ENCODE measurements around the gene DNAH3. TPM values are rescaled to one million over a fixed set of nuclear protein-coding genes. Genes with fewer than 3 reads are reported as not detected.
A peak's percentile ranks its signal among the peaks of the same experiment; 100 is the strongest.

The DNAH3 gene
- total and polyA plus RNA-seq, 2 of the 13 experiments (the other 11 are each of a cell fraction or from before 2014, with no cell fraction given), result 0.07 to 0.08 TPM

DNA sequence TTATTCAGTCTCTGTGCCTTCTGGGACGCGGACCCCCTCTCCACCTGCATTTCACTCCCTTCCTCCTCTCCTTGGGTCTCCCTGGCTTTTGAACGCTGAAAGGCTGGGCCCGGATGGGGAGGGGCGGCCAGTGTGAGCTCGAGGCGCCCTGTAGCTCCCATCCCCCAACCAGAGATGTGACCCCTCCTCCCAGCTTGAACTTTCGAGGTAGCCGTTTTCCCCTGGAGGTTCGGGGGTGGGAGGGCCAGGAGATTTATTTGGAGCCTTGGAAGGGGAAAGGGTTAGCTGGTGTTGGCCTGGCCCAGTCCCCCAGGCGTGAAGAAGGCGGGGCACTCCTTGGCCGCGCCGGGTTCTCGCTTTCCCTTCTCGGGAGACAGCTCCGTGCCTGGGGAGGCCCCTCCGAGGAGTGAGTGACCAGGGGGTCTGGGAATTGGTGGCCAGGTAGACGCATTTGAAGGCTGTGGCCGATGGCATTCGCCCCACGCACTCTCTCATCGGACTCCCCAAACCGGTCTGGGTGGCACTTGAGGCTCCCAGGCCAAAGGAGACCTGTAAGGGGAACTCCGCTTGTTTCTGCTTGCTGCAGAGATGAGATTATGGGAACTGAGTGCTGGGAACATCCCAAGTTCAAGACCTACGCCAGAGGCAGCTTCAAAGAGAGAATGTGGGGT is 8.8 kb upstream of the DNAH3 start (continued):
- TF ChIP-seq, protein P1, sequence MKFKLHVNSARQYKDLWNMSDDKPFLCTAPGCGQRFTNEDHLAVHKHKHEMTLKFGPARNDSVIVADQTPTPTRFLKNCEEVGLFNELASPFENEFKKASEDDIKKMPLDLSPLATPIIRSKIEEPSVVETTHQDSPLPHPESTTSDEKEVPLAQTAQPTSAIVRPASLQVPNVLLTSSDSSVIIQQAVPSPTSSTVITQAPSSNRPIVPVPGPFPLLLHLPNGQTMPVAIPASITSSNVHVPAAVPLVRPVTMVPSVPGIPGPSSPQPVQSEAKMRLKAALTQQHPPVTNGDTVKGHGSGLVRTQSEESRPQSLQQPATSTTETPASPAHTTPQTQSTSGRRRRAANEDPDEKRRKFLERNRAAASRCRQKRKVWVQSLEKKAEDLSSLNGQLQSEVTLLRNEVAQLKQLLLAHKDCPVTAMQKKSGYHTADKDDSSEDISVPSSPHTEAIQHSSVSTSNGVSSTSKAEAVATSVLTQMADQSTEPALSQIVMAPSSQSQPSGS (CRISPR knock-in tag; IDR thresholded peaks at IDR 0.05), result no peak
- TF ChIP-seq KLF11 (CRISPR knock-in tag; IDR thresholded peaks at IDR 0.05), result no peak
- no peak for TF ChIP-seq EEA1 (CRISPR knock-in tag; IDR thresholded peaks at IDR 0.05; ENCODE audit: borderline replicate concordance)
- TF ChIP-seq ATM (IDR thresholded peaks at IDR 0.05; ENCODE audit: borderline replicate concordance), result no peak
- TF ChIP-seq ZNF768 (CRISPR knock-in tag; IDR thresholded peaks at IDR 0.05), result 0 out of 2 replicates have a peak, but pooled peaks have one; percentile 10
- TF ChIP-seq, protein P2, sequence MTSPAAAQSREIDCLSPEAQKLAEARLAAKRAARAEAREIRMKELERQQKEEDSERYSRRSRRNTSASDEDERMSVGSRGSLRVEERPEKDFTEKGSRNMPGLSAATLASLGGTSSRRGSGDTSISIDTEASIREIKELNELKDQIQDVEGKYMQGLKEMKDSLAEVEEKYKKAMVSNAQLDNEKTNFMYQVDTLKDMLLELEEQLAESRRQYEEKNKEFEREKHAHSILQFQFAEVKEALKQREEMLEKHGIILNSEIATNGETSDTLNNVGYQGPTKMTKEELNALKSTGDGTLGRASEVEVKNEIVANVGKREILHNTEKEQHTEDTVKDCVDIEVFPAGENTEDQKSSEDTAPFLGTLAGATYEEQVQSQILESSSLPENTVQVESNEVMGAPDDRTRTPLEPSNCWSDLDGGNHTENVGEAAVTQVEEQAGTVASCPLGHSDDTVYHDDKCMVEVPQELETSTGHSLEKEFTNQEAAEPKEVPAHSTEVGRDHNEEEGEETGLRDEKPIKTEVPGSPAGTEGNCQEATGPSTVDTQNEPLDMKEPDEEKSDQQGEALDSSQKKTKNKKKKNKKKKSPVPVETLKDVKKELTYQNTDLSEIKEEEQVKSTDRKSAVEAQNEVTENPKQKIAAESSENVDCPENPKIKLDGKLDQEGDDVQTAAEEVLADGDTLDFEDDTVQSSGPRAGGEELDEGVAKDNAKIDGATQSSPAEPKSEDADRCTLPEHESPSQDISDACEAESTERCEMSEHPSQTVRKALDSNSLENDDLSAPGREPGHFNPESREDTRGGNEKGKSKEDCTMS (CRISPR knock-in tag; conservative IDR thresholded peaks at IDR 0.05), result no peak
- TF ChIP-seq KAT7 (CRISPR knock-in tag; IDR thresholded peaks at IDR 0.05; ENCODE audit: borderline replicate concordance), result no peak
- TF ChIP-seq, protein P3, sequence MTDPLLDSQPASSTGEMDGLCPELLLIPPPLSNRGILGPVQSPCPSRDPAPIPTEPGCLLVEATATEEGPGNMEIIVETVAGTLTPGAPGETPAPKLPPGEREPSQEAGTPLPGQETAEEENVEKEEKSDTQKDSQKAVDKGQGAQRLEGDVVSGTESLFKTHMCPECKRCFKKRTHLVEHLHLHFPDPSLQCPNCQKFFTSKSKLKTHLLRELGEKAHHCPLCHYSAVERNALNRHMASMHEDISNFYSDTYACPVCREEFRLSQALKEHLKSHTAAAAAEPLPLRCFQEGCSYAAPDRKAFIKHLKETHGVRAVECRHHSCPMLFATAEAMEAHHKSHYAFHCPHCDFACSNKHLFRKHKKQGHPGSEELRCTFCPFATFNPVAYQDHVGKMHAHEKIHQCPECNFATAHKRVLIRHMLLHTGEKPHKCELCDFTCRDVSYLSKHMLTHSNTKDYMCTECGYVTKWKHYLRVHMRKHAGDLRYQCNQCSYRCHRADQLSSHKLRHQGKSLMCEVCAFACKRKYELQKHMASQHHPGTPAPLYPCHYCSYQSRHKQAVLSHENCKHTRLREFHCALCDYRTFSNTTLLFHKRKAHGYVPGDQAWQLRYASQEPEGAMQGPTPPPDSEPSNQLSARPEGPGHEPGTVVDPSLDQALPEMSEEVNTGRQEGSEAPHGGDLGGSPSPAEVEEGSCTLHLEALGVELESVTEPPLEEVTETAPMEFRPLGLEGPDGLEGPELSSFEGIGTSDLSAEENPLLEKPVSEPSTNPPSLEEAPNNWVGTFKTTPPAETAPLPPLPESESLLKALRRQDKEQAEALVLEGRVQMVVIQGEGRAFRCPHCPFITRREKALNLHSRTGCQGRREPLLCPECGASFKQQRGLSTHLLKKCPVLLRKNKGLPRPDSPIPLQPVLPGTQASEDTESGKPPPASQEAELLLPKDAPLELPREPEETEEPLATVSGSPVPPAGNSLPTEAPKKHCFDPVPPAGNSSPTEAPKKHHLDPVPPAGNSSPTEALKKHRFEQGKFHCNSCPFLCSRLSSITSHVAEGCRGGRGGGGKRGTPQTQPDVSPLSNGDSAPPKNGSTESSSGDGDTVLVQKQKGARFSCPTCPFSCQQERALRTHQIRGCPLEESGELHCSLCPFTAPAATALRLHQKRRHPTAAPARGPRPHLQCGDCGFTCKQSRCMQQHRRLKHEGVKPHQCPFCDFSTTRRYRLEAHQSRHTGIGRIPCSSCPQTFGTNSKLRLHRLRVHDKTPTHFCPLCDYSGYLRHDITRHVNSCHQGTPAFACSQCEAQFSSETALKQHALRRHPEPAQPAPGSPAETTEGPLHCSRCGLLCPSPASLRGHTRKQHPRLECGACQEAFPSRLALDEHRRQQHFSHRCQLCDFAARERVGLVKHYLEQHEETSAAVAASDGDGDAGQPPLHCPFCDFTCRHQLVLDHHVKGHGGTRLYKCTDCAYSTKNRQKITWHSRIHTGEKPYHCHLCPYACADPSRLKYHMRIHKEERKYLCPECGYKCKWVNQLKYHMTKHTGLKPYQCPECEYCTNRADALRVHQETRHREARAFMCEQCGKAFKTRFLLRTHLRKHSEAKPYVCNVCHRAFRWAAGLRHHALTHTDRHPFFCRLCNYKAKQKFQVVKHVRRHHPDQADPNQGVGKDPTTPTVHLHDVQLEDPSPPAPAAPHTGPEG (CRISPR knock-in tag; IDR thresholded peaks at IDR 0.05), result no peak
- TF ChIP-seq, protein P4, sequence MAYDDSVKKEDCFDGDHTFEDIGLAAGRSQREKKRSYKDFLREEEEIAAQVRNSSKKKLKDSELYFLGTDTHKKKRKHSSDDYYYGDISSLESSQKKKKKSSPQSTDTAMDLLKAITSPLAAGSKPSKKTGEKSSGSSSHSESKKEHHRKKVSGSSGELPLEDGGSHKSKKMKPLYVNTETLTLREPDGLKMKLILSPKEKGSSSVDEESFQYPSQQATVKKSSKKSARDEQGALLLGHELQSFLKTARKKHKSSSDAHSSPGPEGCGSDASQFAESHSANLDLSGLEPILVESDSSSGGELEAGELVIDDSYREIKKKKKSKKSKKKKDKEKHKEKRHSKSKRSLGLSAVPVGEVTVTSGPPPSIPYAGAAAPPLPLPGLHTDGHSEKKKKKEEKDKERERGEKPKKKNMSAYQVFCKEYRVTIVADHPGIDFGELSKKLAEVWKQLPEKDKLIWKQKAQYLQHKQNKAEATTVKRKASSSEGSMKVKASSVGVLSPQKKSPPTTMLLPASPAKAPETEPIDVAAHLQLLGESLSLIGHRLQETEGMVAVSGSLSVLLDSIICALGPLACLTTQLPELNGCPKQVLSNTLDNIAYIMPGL (CRISPR knock-in tag; IDR thresholded peaks at IDR 0.05; ENCODE audit: borderline replicate concordance in 1 of 2, low read depth in 1 of 2), result 0 out of 4 replicates have a peak, but pooled peaks of 1 of the 2 experiments have one; percentile 7
- 0 out of 2 replicates have a peak, but pooled peaks have one; percentile 26 for TF ChIP-seq ZNF274 (CRISPR knock-in tag; IDR thresholded peaks at IDR 0.05)
- TF ChIP-seq ZNF446 (CRISPR knock-in tag; IDR thresholded peaks at IDR 0.05), result no peak
- TF ChIP-seq ZNF883 (CRISPR knock-in tag; IDR thresholded peaks at IDR 0.05; ENCODE audit: not compliant biosample characterization), result peak; percentile 40
- no peak for TF ChIP-seq DPF2 (CRISPR knock-in tag; IDR thresholded peaks at IDR 0.05; ENCODE audit: borderline replicate concordance, low read depth)
- 0 out of 2 replicates have a peak, but pooled peaks have one; percentile 49 for TF ChIP-seq ZNF572 (CRISPR knock-in tag; IDR thresholded peaks at IDR 0.05)

Measured in HepG2 (cell line).